GM12801 (cell line): ENCODE results near the gene EPHA2.

Experiments
- CTCF ChIP-seq: IDR thresholded peaks from one replicate; pipeline ENCODE4 v1.5.1; 2011; ENCODE audit warnings: control low read depth; ENCODE audit not compliant: insufficient read length; ENCODE audit errors: extremely low read depth

The EPHA2 gene

DNA sequence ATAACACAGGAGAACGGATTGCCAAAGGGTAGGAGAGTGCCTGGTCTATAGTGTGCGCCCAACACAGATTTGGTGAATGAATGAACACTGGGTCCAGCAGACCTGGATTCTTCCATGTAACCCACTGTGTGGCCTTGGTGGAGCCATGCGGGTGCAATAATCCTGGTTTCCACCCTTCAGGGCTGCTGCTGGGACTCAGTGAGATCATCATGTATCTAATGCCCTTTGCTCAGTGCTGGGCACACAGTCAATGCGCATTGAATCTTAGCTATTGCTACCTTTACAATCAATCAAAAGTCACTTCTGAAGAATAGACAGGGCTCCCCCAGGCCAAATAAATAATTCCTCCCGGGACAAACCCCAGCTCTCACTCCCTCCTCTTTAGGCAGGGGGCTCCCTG is 5.8 kb upstream of the EPHA2 start:
- TF ChIP-seq CTCF, result no peak

- TF ChIP-seq CTCF, result no peak
Measured at GRCh38 chr1:16158993-16159831, 3.3 kb upstream of the EPHA2 start.

DNA sequence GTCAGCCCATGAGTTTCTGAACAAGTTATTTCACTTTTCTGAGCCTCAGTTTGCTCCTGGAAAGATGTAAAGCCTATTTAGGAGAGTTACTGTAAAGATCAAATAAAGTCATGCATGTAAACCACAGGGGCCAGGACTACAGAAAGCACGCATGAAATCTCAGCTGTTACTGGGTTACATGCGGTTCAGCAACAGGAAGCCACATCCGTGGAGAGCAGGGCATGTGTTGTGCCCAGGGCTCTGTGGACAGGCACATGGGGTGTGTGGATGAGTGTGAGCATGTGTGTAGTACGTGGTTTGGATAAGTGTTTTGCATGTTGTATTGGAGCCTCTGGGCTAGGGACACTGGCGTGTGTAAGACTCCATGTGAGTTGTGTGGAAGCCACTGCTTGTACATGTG is 2.2 kb upstream of the EPHA2 start:
- no peak for TF ChIP-seq CTCF

DNA sequence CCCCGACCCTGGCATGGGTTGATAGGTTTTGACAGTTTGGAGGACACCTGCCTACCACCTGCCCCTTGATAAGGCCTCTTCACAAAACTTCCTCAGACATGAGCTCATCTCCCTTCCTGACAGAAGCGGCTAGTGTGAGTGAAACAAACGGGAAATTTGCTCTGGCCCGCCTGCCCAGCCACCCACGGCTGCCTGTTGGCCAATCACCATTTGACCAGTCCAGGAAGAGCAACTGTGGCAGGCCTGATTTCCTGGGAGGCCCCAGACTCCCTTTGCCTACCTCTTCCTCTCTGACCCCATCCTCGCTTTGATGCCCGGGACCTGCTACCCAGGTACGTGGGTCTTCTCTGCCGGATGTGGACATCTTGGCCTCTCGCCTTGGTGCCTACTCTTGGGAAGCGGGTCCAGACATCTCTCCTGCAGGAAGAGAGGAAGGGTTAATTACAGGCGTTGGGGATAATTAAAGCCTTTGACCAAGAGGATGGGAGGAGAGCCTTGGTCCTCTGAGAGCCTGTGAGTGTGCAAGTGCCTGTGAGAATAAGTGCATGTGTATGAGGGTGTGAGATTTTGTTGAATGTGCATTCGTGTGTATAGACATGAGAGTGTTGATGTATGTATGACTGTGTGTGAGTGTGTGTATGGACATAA is 1.1 kb upstream of the EPHA2 start:
- no peak for TF ChIP-seq CTCF

GRCh38 chr1:16153999-16154673 is 1.7 kb downstream of the EPHA2 start:
- no peak for TF ChIP-seq CTCF

GRCh38 chr1:16153096-16153998 is 2.5 kb downstream of the EPHA2 start:
- TF ChIP-seq CTCF, result no peak
